Activated naive CD8-positive, alpha-beta T cell treated with anti-CD3 and anti-CD28 coated beads, Interleukin-2, amount 50 U/mL, for 24 hours (primary cell): ENCODE data around the gene STX5.
A peak's percentile ranks its signal among the peaks of the same experiment; 100 is the strongest.
"Not testable (repeated sequence)": the region's sequence is repeated elsewhere in the genome, so short reads cannot be mapped to it uniquely, and the experiment has no call there.

Experiments used
- ATAC-seq: fragments of 150-1000 bp; cut with Tn5 transposase; one replicate; pipeline ENCODE4 v1.10.0; 2021
- DNase-seq: peaks from one replicate; pipeline ENCODE4 v3.0.0; 2021
- H3K27ac Mint-ChIP-seq: one replicate; pipeline ENCODE4 v1.8.0; 2021; ENCODE audit warnings: mild to moderate bottlenecking, mixed read lengths
- H3K27me3 Mint-ChIP-seq: one replicate; pipeline ENCODE4 v1.8.0; 2021; ENCODE audit warnings: mixed read lengths
- H3K36me3 Mint-ChIP-seq: one replicate; pipeline ENCODE4 v1.8.0; 2021; ENCODE audit warnings: low read depth, mixed read lengths
- H3K4me1 Mint-ChIP-seq: one replicate; pipeline ENCODE4 v1.8.0; 2021; ENCODE audit warnings: mixed read lengths
- H3K4me3 Mint-ChIP-seq: one replicate; pipeline ENCODE4 v1.8.0; 2021; ENCODE audit warnings: mild to moderate bottlenecking, moderate library complexity, mixed read lengths
- H3K9me3 Mint-ChIP-seq: one replicate; pipeline ENCODE4 v1.8.0; 2021; ENCODE audit warnings: mixed read lengths

The STX5 gene, protein sequence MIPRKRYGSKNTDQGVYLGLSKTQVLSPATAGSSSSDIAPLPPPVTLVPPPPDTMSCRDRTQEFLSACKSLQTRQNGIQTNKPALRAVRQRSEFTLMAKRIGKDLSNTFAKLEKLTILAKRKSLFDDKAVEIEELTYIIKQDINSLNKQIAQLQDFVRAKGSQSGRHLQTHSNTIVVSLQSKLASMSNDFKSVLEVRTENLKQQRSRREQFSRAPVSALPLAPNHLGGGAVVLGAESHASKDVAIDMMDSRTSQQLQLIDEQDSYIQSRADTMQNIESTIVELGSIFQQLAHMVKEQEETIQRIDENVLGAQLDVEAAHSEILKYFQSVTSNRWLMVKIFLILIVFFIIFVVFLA

DNA sequence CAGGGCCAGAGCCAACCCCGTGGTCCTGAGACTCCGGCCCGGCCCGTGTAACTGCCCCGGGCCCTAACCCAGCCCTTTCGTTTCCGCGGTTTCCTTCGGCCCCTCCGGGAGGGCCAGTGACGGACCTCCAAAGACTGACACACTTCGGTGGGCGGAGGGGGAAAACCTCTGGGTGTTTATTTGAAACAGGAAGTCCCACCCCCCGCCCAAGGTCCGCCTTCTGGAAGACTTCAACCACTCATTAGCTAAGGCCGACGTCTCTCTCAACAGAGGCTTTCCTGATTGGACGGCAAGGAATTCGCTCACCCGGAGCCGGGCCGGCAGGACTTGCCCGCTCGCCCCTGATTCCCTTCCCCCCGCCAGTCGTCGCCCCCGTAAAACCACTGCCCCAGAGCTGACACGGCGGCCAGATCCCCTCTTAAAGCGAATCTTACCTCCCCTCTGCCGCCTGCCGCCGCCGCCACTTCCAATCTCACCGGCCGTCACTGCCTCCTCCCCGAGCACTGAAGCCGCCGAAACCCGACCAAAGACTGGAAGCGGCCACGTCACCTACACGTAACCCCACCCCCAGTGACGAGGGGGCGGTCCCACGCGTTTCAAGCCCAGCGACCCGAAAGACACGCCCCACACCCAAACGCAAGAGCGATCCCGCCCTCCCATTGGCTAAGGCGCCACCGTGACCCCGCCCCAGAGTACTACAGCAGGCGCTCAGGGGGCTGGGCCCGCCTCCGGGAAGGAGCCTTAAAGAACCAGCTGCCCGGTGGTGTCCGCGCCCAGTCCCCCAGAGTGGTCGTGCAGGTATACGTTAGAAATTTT lies at the start of gene STX5:
Gene STX5, minus strand, starts transcription at position 532 of the 816 bp plus-strand sequence. CDS start 808 bp downstream, outside the sequence.
- H3K36me3 Mint-ChIP-seq = peaks cover 41% of the 10 kb centered on the region
- peak; percentile 91 for ATAC-seq
- peak within 1 kb of the TSS; percentile 98 for H3K4me3 Mint-ChIP-seq
- peaks cover 47% of the 10 kb centered on the region for H3K4me1 Mint-ChIP-seq
- H3K9me3 Mint-ChIP-seq = no peaks in the 10 kb centered on the region
- peak within 1 kb of the TSS; percentile 99 for H3K27ac Mint-ChIP-seq
- no peaks in the 10 kb centered on the region for H3K27me3 Mint-ChIP-seq
- peak; percentile 100 for DNase-seq

- Mint-ChIP-seq H3K4me1 (peaks cover 54% of the 10 kb centered on the region), H3K4me3 (peak within 1 kb of the TSS; percentile 100), H3K27ac (peak within 1 kb of the TSS; percentile 100), H3K27me3 (no peaks in the 10 kb centered on the region), H3K36me3 (peaks cover 61% of the 10 kb centered on the region), H3K9me3 (no peaks in the 10 kb centered on the region)
- DNase-seq = peak; percentile 85
- ATAC-seq = peak; percentile 80
These were observed 49.1 kb upstream of the STX5 start, which contains the start of gene SLC3A2 for GRCh38 chr11:62880803-62881578. Gene SLC3A2, plus strand, starts transcription at chr11:62880896. Its CDS starts 128 bp downstream, at chr11:62881024.

- Mint-ChIP-seq H3K27ac (peak overlapping the region; percentile 100), H3K27me3 (no peaks in the 10 kb centered on the region), H3K36me3 (peaks cover 54% of the 10 kb centered on the region), H3K4me3 (peak overlapping the region; percentile 100), H3K4me1 (peaks cover 48% of the 10 kb centered on the region), H3K9me3 (no peaks in the 10 kb centered on the region)
- DNase-seq (peak; percentile 49), ATAC-seq (peak; percentile 18)
These were observed 48.5 kb upstream of the STX5 start for GRCh38 chr11:62880231-62880802.

GRCh38 chr11:62879235-62879978 lies 47.6 kb upstream of the STX5 start:
- H3K27ac Mint-ChIP-seq = peak overlapping the region; percentile 100
- DNase-seq (no peak), ATAC-seq (no peak)
- peak overlapping the region; percentile 100 for H3K4me3 Mint-ChIP-seq
- H3K27me3 Mint-ChIP-seq = no peaks in the 10 kb centered on the region
- H3K4me1 Mint-ChIP-seq = peaks cover 41% of the 10 kb centered on the region
- peaks cover 47% of the 10 kb centered on the region for H3K36me3 Mint-ChIP-seq
- no peaks in the 10 kb centered on the region for H3K9me3 Mint-ChIP-seq

DNA sequence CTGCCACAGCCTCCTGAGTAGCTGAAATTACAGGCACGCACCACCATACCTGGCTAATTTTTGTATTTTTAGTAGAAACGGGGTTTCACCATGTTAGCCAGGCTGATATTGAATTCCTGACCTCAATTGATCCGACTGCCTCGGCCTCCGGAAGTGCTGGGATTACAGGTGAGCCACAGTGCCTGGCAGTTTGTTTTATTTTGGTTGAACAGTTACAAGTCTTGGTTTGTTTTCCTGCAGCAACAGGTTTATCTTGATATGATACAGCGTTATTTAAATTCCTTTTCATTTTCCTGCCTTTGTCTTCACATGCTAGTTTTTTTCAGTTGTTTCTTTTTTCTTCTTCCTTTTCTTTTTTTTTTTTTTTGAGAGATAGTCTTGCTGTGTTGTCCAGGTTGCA lies 44.9 kb upstream of the STX5 start:
- DNase-seq (no peak), ATAC-seq (no peak)
- peaks cover 26% of the 10 kb centered on the region for H3K36me3 Mint-ChIP-seq
- H3K27ac Mint-ChIP-seq = no peak overlapping the region
- no peaks in the 10 kb centered on the region for H3K9me3 Mint-ChIP-seq
- no peak overlapping the region for H3K4me3 Mint-ChIP-seq
- H3K4me1 Mint-ChIP-seq = peaks cover 17% of the 10 kb centered on the region
- no peaks in the 10 kb centered on the region for H3K27me3 Mint-ChIP-seq

DNA sequence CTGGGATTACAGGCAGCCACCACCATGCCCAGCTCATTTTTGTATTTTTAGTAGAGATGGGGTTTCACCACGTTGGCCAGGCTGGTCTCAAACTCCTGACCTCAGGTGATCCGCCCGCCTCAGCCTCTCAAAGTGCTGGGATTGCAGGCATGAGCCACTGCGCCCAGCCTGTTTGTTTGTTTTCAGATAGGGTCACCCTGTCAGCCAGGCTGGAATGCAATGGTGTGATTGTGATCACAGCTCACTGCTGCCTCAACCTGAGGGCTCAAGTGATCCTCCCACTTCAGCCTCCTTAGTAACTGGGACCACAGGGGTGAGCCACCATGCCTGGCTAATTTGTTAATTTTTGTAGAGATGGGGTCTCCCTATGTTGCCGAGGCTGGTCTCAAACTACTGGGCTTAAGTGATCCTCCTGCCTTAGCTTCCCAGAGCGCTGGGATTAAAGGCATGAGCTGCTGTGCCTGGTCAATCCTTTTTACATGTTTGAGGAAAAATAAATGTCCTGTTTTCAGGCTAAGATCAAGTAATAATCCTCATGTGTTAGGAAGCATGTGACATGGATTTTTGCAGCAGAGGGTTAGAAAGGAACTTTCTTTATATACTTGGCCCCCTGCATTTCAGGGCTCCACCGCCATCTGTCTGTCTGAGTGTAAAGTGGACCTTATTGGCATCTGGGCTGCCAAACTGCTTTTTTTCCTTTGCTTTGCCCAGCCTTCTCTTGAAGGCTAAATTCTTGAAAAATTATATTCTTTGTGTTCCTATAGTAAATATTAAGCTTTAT lies 44.0 kb upstream of the STX5 start:
- ATAC-seq = no peak
- Mint-ChIP-seq H3K9me3 (no peaks in the 10 kb centered on the region), H3K27ac (no peak overlapping the region), H3K4me1 (peaks cover 14% of the 10 kb centered on the region), H3K36me3 (peaks cover 23% of the 10 kb centered on the region), H3K27me3 (no peaks in the 10 kb centered on the region), H3K4me3 (no peak overlapping the region)
- no peak for DNase-seq

DNA sequence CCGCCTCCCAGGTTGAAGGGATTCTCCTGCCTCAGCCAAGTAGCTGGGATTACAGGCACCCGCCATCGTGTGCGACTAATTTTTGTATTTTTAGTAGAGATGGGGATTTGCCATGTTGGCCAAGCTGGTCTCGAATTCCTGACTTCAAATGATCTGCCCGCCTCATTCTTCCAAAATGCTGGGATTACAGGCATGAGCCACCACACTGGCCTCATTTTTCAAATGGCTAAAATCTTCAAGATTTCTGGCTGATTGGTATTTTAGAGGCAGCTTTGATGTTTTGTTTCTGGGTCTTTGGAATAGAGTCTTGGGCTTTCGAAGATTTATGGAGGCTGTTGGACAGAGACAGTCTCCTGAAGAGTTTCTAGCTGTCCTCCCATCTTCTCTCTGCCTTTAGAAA lies 43.0 kb upstream of the STX5 start:
- no peaks in the 10 kb centered on the region for H3K9me3 Mint-ChIP-seq
- no peak overlapping the region for H3K27ac Mint-ChIP-seq
- H3K4me3 Mint-ChIP-seq = no peak overlapping the region
- ATAC-seq (no peak), DNase-seq (no peak)
- no peaks in the 10 kb centered on the region for H3K27me3 Mint-ChIP-seq
- peaks cover 22% of the 10 kb centered on the region for H3K36me3 Mint-ChIP-seq
- peaks cover 7% of the 10 kb centered on the region for H3K4me1 Mint-ChIP-seq

GRCh38 chr11:62865635-62866034 lies 33.8 kb upstream of the STX5 start:
- H3K9me3 Mint-ChIP-seq = no peaks in the 10 kb centered on the region
- no peak overlapping the region for H3K27ac Mint-ChIP-seq
- H3K27me3 Mint-ChIP-seq = no peaks in the 10 kb centered on the region
- no peak overlapping the region for H3K4me3 Mint-ChIP-seq
- H3K4me1 Mint-ChIP-seq = peaks cover 21% of the 10 kb centered on the region
- H3K36me3 Mint-ChIP-seq = peaks cover 18% of the 10 kb centered on the region
- ATAC-seq (no peak), DNase-seq (no peak)

DNA sequence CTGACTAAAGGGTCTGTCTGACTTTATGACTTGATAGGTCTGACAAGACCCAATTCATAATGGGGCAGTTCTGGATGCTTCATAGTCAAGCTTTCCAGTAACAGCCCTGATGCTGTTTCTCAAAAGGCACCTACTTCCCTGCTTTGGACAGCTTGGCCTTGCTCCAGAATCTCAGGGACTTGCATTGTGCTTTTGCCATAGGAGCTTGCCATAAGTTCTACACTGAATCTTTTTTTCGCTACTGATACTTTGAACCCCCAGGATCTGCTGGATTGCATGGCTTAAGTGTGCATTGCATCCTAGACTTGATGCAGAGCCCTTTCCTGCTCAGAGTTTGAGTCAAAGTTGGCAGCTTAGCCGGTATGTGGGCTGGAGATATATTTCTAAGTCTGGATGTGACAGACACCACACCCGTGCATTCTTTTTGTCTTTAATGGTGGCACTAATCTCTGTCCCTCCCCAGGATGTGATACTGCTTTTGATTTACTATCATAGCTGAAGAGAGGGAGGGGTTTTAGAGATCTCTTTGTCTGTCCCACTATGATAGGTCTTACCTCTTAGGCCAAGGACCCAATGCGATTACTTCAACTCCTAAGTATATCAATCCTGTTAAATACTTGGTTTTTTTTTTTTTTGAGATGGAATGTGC lies 32.0 kb upstream of the STX5 start:
- DNase-seq (no peak), ATAC-seq (no peak)
- H3K4me1 Mint-ChIP-seq = peaks cover 30% of the 10 kb centered on the region
- H3K9me3 Mint-ChIP-seq = no peaks in the 10 kb centered on the region
- H3K27ac Mint-ChIP-seq = no peak overlapping the region
- H3K4me3 Mint-ChIP-seq = no peak overlapping the region
- H3K27me3 Mint-ChIP-seq = no peaks in the 10 kb centered on the region
- peaks cover 15% of the 10 kb centered on the region for H3K36me3 Mint-ChIP-seq

DNA sequence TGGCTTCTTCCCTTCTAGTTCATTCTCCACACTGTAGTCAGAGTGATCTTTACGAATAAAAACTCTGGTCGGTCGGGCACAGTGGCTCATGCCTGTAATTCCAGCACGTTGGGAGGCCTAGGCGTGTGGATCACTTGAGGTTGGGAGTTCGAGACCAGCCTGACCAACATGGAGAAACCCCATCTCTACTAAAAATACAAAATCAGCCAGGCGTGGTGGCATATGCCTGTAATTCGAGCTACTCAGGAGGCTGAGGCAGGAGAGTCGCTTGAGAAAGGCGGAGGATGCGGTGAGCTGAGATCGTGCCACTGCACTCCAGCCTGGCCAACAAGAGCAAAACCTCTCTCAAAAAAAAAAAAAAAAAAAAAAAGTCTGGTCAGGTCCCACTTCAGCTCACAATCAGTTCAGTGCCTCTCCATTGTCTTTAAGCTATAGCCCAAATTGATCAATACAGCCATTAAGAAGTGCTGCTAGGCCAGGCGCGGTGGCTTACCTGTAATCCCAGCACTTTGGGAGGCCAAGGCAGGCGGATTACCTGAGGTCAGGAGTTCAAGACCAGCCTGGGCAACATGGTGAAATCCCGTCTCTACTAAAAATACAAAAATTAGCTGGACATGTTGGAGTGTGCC lies 29.8 kb upstream of the STX5 start:
- not testable (repeated sequence) for ATAC-seq, H3K27ac Mint-ChIP-seq, H3K9me3 Mint-ChIP-seq, H3K4me3 Mint-ChIP-seq, DNase-seq, H3K27me3 Mint-ChIP-seq
- Mint-ChIP-seq H3K4me1 (peaks cover 46% of the 10 kb centered on the region), H3K36me3 (peaks cover 31% of the 10 kb centered on the region)

DNA sequence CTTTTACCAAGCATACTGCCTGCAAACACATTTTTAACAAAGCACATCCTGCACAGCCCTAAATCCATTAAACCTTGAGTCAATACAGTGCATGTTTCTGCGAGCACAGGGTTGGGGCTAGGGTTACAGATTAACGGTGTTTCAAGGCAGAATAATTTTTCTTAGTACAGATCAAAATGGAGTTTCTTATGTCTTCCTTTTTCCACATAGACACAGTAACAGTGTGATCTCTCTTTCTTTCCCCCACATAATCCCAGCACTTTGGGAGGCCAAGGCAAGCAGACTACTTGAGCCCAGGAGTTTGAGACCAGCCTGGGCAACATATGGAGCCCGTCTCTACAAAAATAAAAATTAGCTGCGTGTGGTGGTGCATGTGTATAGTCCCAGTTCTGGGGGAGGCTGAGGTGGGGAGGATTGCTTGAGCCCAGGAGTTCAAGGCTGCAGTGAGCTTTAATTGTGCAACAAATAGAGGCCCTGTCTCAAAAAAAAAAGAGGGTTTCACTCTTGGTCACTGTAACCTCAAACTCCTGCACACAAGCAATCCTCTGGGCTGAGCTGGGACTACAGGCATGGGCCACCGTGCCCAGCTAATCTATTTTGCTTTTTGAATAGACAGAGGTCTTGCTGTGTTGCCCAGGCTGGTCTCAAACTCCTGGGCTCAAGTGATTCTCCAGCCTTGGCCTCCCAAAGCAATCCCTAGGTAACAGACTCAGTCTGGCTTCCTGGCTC lies 29.1 kb upstream of the STX5 start:
- Mint-ChIP-seq H3K9me3 (no peaks in the 10 kb centered on the region), H3K27me3 (peaks cover 2% of the 10 kb centered on the region), H3K4me3 (no peak overlapping the region), H3K36me3 (peaks cover 32% of the 10 kb centered on the region), H3K4me1 (peaks cover 51% of the 10 kb centered on the region), H3K27ac (no peak overlapping the region)
- DNase-seq (no peak), ATAC-seq (peak; percentile 35)

DNA sequence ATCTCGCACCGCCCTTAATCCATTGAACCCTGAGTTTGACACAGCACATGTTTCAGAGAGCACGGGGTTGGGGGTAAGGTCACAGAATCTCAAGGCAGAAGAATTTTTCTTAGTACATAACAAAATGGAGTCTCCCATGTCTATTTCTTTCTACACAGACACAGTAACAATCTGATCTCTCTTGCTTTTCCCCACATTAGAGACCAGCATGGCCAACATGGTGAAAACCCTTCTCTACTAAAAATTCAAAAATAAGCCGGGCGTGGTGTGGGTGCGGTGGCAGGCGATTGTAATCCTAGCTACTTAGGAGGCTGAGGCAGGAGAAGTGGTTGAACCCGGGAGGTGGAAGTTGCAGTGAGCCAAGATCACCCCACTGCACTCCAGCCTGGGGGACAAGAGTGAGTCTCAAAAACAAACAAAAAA lies 27.4 kb upstream of the STX5 start:
- peaks cover 45% of the 10 kb centered on the region for H3K36me3 Mint-ChIP-seq
- not testable (repeated sequence) for H3K9me3 Mint-ChIP-seq, H3K4me3 Mint-ChIP-seq, H3K27me3 Mint-ChIP-seq, DNase-seq, H3K27ac Mint-ChIP-seq, ATAC-seq
- peaks cover 66% of the 10 kb centered on the region for H3K4me1 Mint-ChIP-seq
